Coronary artery (tissue), 2 donors: Measurements from ENCODE around the gene GMDS.

Experiments used
- DNase-seq: peaks from one replicate; pipeline ENCODE4 v3.0.0-alpha.2; 2017; ENCODE audit warnings: low spot score
- H3K27ac ChIP-seq, 2 donors: fragments of 200-600 bp; sonication (generic); one replicate each; pipeline ENCODE4 v1.5.1; 2016 to 2019
- H3K4me3 ChIP-seq: fragments of 200-600 bp; sonication (generic); 2 replicates; pipeline ENCODE4 v1.5.1; 2016; ENCODE audit warnings: mild to moderate bottlenecking, moderate library complexity
- TF ChIP-seq, protein P1 (sequence below): fragments of 200-600 bp; sonication (generic); IDR thresholded peaks from one replicate; pipeline ENCODE4 v1.5.1; 2019; ENCODE audit warnings: antibody characterized with exemption

GMDS gene

DNA sequence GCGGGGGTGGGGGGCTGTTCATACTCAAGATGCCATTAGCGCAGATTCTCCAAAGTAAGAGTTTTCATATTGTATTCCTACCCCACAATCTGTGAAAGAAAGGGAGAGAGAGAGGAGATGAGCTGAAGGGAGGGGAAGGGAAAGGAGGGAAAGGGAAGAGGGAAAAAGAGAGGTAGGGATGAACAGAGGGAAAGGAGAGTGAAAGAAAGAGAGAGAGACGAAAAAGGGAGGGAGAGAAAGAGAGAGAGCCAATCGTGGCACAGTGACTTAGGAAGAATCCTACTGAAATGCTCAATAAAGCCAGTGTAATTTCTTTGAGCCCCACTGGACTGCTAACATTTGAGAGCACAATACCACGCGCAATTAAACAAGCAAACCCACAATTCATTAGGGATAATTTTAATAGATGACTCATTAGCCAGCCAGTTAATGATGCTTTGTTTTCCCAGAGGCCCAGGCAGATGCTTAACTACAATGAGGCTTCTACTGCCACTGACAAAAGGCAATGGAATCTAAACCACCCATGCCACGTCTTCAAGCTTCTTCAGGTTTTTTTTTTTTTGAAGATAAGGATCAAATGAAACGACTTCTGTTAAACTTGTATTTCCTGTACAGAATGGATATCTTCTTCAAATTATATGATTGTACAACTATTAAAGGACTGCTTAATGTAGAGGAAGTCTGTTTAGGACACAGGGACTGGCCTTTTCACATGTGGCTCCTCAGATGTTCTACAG is 328.9 kb downstream of the GMDS start:
- TF ChIP-seq, protein P1, sequence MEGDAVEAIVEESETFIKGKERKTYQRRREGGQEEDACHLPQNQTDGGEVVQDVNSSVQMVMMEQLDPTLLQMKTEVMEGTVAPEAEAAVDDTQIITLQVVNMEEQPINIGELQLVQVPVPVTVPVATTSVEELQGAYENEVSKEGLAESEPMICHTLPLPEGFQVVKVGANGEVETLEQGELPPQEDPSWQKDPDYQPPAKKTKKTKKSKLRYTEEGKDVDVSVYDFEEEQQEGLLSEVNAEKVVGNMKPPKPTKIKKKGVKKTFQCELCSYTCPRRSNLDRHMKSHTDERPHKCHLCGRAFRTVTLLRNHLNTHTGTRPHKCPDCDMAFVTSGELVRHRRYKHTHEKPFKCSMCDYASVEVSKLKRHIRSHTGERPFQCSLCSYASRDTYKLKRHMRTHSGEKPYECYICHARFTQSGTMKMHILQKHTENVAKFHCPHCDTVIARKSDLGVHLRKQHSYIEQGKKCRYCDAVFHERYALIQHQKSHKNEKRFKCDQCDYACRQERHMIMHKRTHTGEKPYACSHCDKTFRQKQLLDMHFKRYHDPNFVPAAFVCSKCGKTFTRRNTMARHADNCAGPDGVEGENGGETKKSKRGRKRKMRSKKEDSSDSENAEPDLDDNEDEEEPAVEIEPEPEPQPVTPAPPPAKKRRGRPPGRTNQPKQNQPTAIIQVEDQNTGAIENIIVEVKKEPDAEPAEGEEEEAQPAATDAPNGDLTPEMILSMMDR = no peak
- no peak for DNase-seq
- Histone ChIP-seq H3K4me3 (no peak overlapping the region), H3K27ac (no peak overlapping the region)

DNA sequence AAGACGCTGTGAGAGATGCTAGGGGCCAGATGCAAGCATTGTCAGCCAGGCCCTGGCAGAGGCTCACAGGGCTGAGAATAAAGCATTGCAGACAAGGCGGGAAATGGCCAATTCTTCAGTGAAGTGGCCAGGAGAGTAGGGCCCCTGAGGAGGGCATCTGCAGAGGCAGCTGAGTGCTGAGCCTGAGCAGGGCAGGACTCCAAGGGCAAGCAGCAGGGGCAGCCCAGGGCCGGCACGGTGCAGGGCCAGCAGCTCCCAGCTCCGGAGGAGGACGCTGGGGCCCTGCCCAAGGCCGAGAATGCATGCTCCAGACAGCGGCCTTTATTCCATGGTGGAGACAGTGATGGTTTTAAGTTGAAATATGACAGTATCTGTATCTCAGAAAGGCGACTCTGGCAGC is 330.2 kb downstream of the GMDS start:
- no peak for DNase-seq
- H3K4me3 ChIP-seq = no peak overlapping the region
- TF ChIP-seq, protein P1 = no peak
- H3K27ac ChIP-seq = no peak overlapping the region

DNA sequence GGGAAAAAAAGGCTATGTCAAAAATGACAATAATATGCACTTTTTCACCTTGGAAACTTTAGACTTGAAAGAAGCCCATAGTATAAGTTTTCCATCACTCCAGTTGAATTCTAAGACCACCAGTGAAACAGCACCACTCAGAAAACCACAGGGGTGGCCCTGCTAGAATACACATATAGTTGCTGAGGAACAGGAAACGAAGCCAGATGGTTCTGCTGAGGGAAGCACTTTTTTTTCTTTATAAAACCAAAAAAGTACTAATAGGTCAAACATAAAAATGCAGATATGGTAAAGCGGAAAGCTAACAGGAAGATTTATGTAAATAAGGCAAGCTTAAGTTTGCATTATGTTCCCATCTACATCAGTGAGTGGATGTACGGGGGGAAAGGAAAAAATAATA is 331.8 kb downstream of the GMDS start:
- TF ChIP-seq, protein P1 = no peak
- no peak for DNase-seq
- Histone ChIP-seq H3K4me3 (no peak overlapping the region), H3K27ac (no peak overlapping the region)

DNA sequence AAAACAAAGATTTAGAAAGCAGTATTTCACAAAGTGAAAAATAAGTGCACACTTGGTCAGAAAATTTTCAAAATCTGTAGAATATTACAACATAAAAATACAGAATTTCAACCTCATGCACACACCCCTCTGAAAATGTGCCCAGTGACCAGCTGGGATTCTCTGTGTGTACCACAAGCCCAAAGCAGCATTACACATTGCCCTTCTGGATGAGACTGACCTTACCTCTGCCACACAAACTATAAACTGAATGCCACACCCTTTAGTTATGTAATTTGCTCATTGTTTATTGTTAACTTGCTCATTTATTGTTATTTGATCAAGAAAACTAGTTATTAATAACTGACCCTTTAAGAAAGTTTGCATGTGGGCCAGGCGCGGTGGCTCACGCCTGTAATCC is 332.7 kb downstream of the GMDS start:
- TF ChIP-seq, protein P1 = no peak
- DNase-seq = no peak
- H3K27ac ChIP-seq = no peak overlapping the region

DNA sequence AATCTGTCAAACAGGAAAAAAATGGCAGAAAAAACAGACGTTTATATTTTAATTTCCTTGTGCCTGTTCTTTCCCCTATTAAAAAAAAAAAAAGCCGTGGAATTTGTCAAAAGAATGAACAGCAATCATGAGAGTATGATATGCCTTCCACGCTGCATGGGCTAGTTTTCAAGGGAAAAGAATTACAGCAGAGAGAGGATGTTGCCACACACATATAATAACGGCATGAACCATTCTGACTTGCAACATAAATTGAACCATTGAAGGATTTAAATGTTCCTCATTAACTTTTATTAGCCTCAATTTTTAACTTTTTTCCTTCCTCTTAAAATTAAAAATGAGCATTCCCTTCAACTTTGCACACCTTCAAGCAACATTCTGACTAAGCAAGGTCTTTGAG is 333.9 kb downstream of the GMDS start:
- TF ChIP-seq, protein P1 = no peak
- Histone ChIP-seq H3K27ac (peak overlapping the region; percentile 71 to 83), H3K4me3 (no peak overlapping the region)
- DNase-seq = no peak

More for the DNA sequence above, 332.7 kb downstream of the GMDS start:
- no peak overlapping the region for H3K4me3 ChIP-seq

DNA sequence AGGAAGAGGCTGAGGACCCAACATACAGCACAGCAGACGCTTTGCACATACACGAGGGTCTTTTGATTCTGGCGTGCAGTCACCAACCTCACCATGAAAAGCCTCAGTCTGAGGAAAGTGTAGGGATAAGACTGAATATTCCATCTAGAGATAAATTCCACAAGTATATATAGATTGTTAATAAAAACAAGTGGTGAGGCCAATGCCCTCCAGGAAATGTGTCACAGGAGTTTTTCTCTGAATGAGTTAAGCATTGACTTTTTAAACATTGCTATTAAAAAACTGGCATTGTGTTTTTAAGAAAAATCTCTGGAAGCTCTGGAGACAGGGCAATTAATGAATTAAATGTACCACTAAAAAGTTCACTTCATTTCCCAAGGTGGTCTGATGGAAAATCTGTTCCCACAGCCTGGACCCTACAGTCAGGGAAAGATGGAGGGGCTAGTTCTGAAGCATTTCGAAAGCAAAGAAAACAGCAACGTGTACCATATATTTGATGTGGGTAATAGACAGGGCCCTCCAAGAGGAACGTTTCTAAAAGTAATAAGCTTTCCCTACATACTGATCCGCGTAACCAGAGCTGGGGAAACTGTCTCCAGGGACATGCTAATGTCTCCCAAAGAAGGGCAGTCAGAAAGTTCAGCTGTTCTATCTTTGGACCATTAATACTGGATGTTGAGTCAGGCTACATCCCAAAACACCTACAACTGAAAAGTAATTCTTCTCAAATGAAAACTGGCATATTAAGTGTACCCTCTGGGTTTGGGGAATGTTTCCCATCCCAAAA is 334.6 kb downstream of the GMDS start:
- DNase-seq = no peak
- TF ChIP-seq, protein P1 = no peak
- Histone ChIP-seq H3K4me3 (peak overlapping the region; percentile 18), H3K27ac (peak overlapping the region; percentile 71 to 83)
